H1 (cell line): ENCODE measurements around the gene CEACAM21. TPM values are rescaled to one million over a fixed set of nuclear protein-coding genes. Genes with fewer than 3 reads are reported as not detected.

Experiments
- CTCF ChIA-PET: fragments of 300-600 bp; sonication (Branson Sonifier 250); formaldehyde crosslinking; loops from one replicate; lab custom pipeline; 2021; ENCODE audit not compliant: partially characterized antibody; lab: Charles Lee
- POLR2A ChIA-PET: fragments of 300-600 bp; sonication (Branson Sonifier 250); formaldehyde crosslinking; loops from one replicate; lab custom pipeline; 2021; ENCODE audit warnings: inconsistent platforms; ENCODE audit not compliant: partially characterized antibody; lab: Charles Lee
- DNase-seq, 2 experiments: peaks; one replicate each; pipeline versions ENCODE4 v3.0.0 to v3.0.0-alpha.2; 2010 to 2022; ENCODE audit warnings: low spot score in 2 of 2, low read depth in 1 of 2, mixed read lengths in 1 of 2
- FAIRE-seq: peaks from 2 replicates; lab custom pipeline; 2011; peaks lifted over from hg19 to GRCh38; lab: Jason Lieb, UNC
- H2AFZ ChIP-seq: 2 replicates; pipeline ENCODE4 v1.8.1; 2012; ENCODE audit warnings: low read length, inconsistent platforms
- H2AK5ac ChIP-seq: 2 replicates; pipeline ENCODE4 v1.6.1; 2013; ENCODE audit warnings: low read depth, low read length
- H2BK120ac ChIP-seq: replicated peaks from 2 replicates; pipeline ENCODE3; 2013; ENCODE audit warnings: low read depth, low read length, inconsistent platforms
- H2BK12ac ChIP-seq: 2 replicates; pipeline ENCODE4 v1.6.1; 2013; ENCODE audit warnings: low read depth, low read length
- H2BK15ac ChIP-seq: 2 replicates; pipeline ENCODE4 v1.6.1; 2013; ENCODE audit warnings: low read length
- H2BK20ac ChIP-seq: 2 replicates; pipeline ENCODE4 v1.6.1; 2013; ENCODE audit warnings: low read length
- H2BK5ac ChIP-seq: 2 replicates; pipeline ENCODE4 v1.6.1; 2013; ENCODE audit warnings: low read depth, low read length
- H3K14ac ChIP-seq: 2 replicates; pipeline ENCODE4 v1.6.1; 2013; ENCODE audit warnings: inconsistent platforms; ENCODE audit not compliant: insufficient read length
- H3K18ac ChIP-seq: 2 replicates; pipeline ENCODE4 v1.6.1; 2013; ENCODE audit warnings: low read length; ENCODE audit errors: extremely low read depth
- H3K23ac ChIP-seq: 2 replicates; pipeline ENCODE4 v1.6.1; 2013; ENCODE audit warnings: inconsistent platforms; ENCODE audit not compliant: insufficient read length
- H3K23me2 ChIP-seq: 2 replicates; pipeline ENCODE4 v1.6.1; 2013; ENCODE audit warnings: low read depth, low read length
- H3K27ac ChIP-seq: 2 replicates; pipeline ENCODE4 v1.6.1; 2011; ENCODE audit warnings: low read depth, low read length, inconsistent platforms
- H3K27me3 ChIP-seq, 4 experiments: replicated peaks in 1 of 4; 1 replicate in 1 of 4; 2 replicates in 3 of 4; pipeline versions ENCODE4 v1.6.1 to v1.8.1; 2011 to 2013; ENCODE audit warnings: low read length in 3 of 4, mild to moderate bottlenecking in 3 of 4, inconsistent platforms in 2 of 4, mixed read lengths in 2 of 4, moderate library complexity in 1 of 4; ENCODE audit not compliant: control insufficient read depth in 3 of 4, insufficient read depth in 3 of 4; ENCODE audit errors: extremely low read depth in 1 of 4
- H3K36me3 ChIP-seq, 4 experiments: 2 replicates each; pipeline versions ENCODE4 v1.6.1 to v1.8.1; 2011 to 2013; ENCODE audit warnings: mild to moderate bottlenecking in 4 of 4, low read length in 3 of 4, moderate library complexity in 2 of 4, control low read depth in 1 of 4, inconsistent platforms in 1 of 4; ENCODE audit not compliant: insufficient read depth in 4 of 4, control insufficient read depth in 2 of 4
- H3K4ac ChIP-seq: replicated peaks from 2 replicates; pipeline ENCODE3; 2013; ENCODE audit warnings: low read length, low read depth, mixed read lengths, inconsistent platforms; ENCODE audit not compliant: insufficient read length
- H3K4me1 ChIP-seq, 4 experiments: replicated peaks in 1 of 4; 1 replicate in 1 of 4; 2 replicates in 3 of 4; pipeline versions ENCODE4 v1.6.1 to v1.8.1; 2011 to 2013; ENCODE audit warnings: low read length in 3 of 4, inconsistent platforms in 2 of 4, mixed read lengths in 1 of 4; ENCODE audit not compliant: insufficient read depth in 4 of 4, control insufficient read depth in 3 of 4
- H3K4me2 ChIP-seq, 2 experiments: 2 replicates each; pipeline versions ENCODE4 v1.6.1 to v1.8.1; 2011 to 2013; ENCODE audit warnings: low read depth in 2 of 2, low read length in 2 of 2, control low read depth in 1 of 2, inconsistent platforms in 1 of 2, mild to moderate bottlenecking in 1 of 2; ENCODE audit not compliant: insufficient read depth in 1 of 2
- H3K4me3 ChIP-seq, 4 experiments: fragments of 200-600, 300-600 bp in 1 of 4; sonication (generic), shearing (Covaris generic), sonication (Bioruptor Twin) in 1 of 4; 2 replicates each; pipeline versions ENCODE4 v1.5.1 to v1.8.1; 2011 to 2016; ENCODE audit warnings: low read length in 4 of 4, low read depth in 3 of 4, control low read depth in 2 of 4, inconsistent platforms in 2 of 4, mild to moderate bottlenecking in 2 of 4, mixed read lengths in 1 of 4, moderate library complexity in 1 of 4; ENCODE audit not compliant: insufficient read depth in 2 of 4; ENCODE audit errors: extremely low read depth in 1 of 4
- H3K56ac ChIP-seq: replicated peaks from 2 replicates; pipeline ENCODE3; 2013; ENCODE audit warnings: low read depth, mild to moderate bottlenecking, mixed read lengths, low read length, inconsistent platforms; ENCODE audit not compliant: insufficient read length
- H3K79me1 ChIP-seq: 2 replicates; pipeline ENCODE4 v1.6.1; 2013; ENCODE audit warnings: low read depth, low read length, control low read depth
- H3K79me2 ChIP-seq, 2 experiments: 2 replicates each; pipeline versions ENCODE4 v1.6.1 to v1.8.1; 2012 to 2013; ENCODE audit warnings: low read length in 2 of 2, mild to moderate bottlenecking in 2 of 2, inconsistent platforms in 1 of 2; ENCODE audit not compliant: insufficient read depth in 2 of 2, control insufficient read depth in 1 of 2
- H3K9ac ChIP-seq, 4 experiments: replicated peaks in 1 of 4; 1 replicate in 1 of 4; 2 replicates in 3 of 4; pipeline versions ENCODE4 v1.6.1 to v1.8.1; 2011 to 2013; ENCODE audit warnings: low read depth in 3 of 4, low read length in 3 of 4, control low read depth in 2 of 4, mild to moderate bottlenecking in 2 of 4, moderate library complexity in 2 of 4, inconsistent platforms in 1 of 4; ENCODE audit errors: extremely low read depth in 1 of 4
- H3K9me3 ChIP-seq, 2 experiments: 2 replicates each; pipeline versions ENCODE4 v1.6.1 to v1.8.1; 2012 to 2013; ENCODE audit warnings: mild to moderate bottlenecking in 2 of 2, moderate library complexity in 2 of 2, control low read depth in 1 of 2, inconsistent platforms in 1 of 2, low read depth in 1 of 2, low read length in 1 of 2, mixed read lengths in 1 of 2; ENCODE audit not compliant: insufficient read depth in 2 of 2
- H4K20me1 ChIP-seq, 2 experiments: replicated peaks in 1 of 2; 2 replicates each; pipeline versions ENCODE3 to v1.8.1; 2011 to 2013; ENCODE audit warnings: inconsistent platforms in 2 of 2, low read length in 2 of 2, mild to moderate bottlenecking in 1 of 2; ENCODE audit not compliant: insufficient read depth in 2 of 2, control insufficient read depth in 1 of 2
- H4K5ac ChIP-seq: 2 replicates; pipeline ENCODE4 v1.6.1; 2013; ENCODE audit warnings: low read length, low read depth, mixed read lengths, inconsistent platforms; ENCODE audit not compliant: insufficient read length
- H4K8ac ChIP-seq: 2 replicates; pipeline ENCODE4 v1.8.0; 2013; ENCODE audit warnings: mild to moderate bottlenecking, moderate library complexity, low read length, inconsistent platforms; ENCODE audit not compliant: insufficient read depth; ENCODE audit errors: extremely low read depth
- H4K91ac ChIP-seq: replicated peaks from 2 replicates; pipeline ENCODE3; 2013; ENCODE audit warnings: low read length, mixed read lengths, inconsistent platforms; ENCODE audit not compliant: insufficient read length
- BCL11A ChIP-seq, 2 experiments: IDR thresholded peaks; one replicate each; pipeline ENCODE4 v1.6.1; 2011; ENCODE audit warnings: low read depth in 2 of 2, low read length in 2 of 2, mild to moderate bottlenecking in 2 of 2
- CEBPB ChIP-seq: IDR thresholded peaks from 2 replicates; pipeline ENCODE4 v1.6.1; 2012; ENCODE audit warnings: low read depth, low read length
- CHD1 ChIP-seq: IDR thresholded peaks from 2 replicates; pipeline ENCODE4 v1.6.1; 2012; ENCODE audit warnings: low read depth, low read length, improper control_type of control experiment
- CTBP2 ChIP-seq: IDR thresholded peaks from 2 replicates; pipeline ENCODE4 v1.7.0; 2011; ENCODE audit warnings: borderline replicate concordance, mild to moderate bottlenecking, moderate library complexity, mixed read lengths, low read length; ENCODE audit not compliant: insufficient read depth, insufficient read length
- EGR1 ChIP-seq: IDR thresholded peaks from 2 replicates; pipeline ENCODE4 v1.6.1; 2011; ENCODE audit warnings: low read depth, low read length, borderline replicate concordance
- JUND ChIP-seq: IDR thresholded peaks from 2 replicates; pipeline ENCODE4 v1.6.1; 2011; ENCODE audit warnings: mild to moderate bottlenecking, improper control_type of control experiment, low read length
- NANOG ChIP-seq: IDR thresholded peaks from 2 replicates; pipeline ENCODE4 v1.6.1; 2011; ENCODE audit warnings: low read length, low read depth, mild to moderate bottlenecking, inconsistent platforms; ENCODE audit not compliant: insufficient read depth, poor library complexity, severe bottlenecking
- POLR2A ChIP-seq, 2 experiments: IDR thresholded peaks; 1 replicate in 1 of 2; 2 replicates in 1 of 2; pipeline ENCODE4 v1.6.1; 2011; ENCODE audit warnings: low read depth in 2 of 2, low read length in 2 of 2, mild to moderate bottlenecking in 2 of 2; ENCODE audit errors: control extremely low read depth in 1 of 2
- POLR2AphosphoS5 ChIP-seq: IDR thresholded peaks from 2 replicates; pipeline ENCODE4 v1.6.1; 2011; ENCODE audit warnings: low read depth, low read length
- POU5F1 ChIP-seq: IDR thresholded peaks from 2 replicates; pipeline ENCODE4 v1.6.1; 2011; ENCODE audit warnings: low read depth, mild to moderate bottlenecking, low read length, moderate library complexity
- RXRA ChIP-seq: IDR thresholded peaks from 2 replicates; pipeline ENCODE4 v1.6.1; 2011; ENCODE audit warnings: low read depth, mild to moderate bottlenecking, low read length, moderate library complexity; ENCODE audit not compliant: insufficient read depth
- SIX5 ChIP-seq: IDR thresholded peaks from 2 replicates; pipeline ENCODE4 v1.6.1; 2011; ENCODE audit warnings: mild to moderate bottlenecking, low read depth, low read length
- SP1 ChIP-seq: IDR thresholded peaks from 2 replicates; pipeline ENCODE4 v1.6.1; 2011; ENCODE audit warnings: low read depth, low read length
- SP2 ChIP-seq: IDR thresholded peaks from 2 replicates; pipeline ENCODE4 v1.6.1; 2012; ENCODE audit warnings: mild to moderate bottlenecking, low read length, inconsistent platforms
- WGBS, 2 experiments: shearing (Covaris generic) in 1 of 2; methylation state at CpG; one replicate each; pipeline versions ENCODE4 v1.1.6 to v1.1.7; 2013 to 2015; ENCODE audit warnings: low lambda C conversion rate in 2 of 2, mixed read lengths in 2 of 2, inconsistent platforms in 1 of 2, low coverage in 1 of 2, missing lambda C conversion rate in 1 of 2; ENCODE audit not compliant: insufficient replicate concordance in 2 of 2, insufficient coverage in 1 of 2, insufficient read length in 1 of 2; ENCODE audit errors: extremely low coverage in 1 of 2, missing lambda C conversion rate in 1 of 2; 5-methylcytosine and 5-hydroxymethylcytosine counted together
- polyA plus RNA-seq, 7 experiments: library from polyadenylated mRNA; depleted of rRNA in 3 of 7; stranded (reverse) in 5 of 7; unstranded in 2 of 7; fragments of >200 nt in 5 of 7; fragments of 200-250 nt in 2 of 7; gene quantifications; 1 replicate in 5 of 7; 2 replicates in 1 of 7; 4 replicates in 1 of 7; pipeline versions ENCODE4 v1.2.1 to v1.2.3, GENCODE V29; 2011 to 2013; ENCODE audit warnings: missing spikeins in 2 of 7, mixed read lengths in 2 of 7
- total RNA-seq: library from RNA; stranded (reverse); fragmentation: NEBNext Ultra II Directional; extraction: Animal tissue kit (Norgen Biotek cat#: 25700); gene quantifications from 2 replicates; pipeline ENCODE4 v1.2.1, GENCODE V29; 2021
- TF ChIP-seq, protein P1 (sequence below): IDR thresholded peaks from 2 replicates; pipeline ENCODE4 v1.6.1; 2012; ENCODE audit warnings: inconsistent platforms

The CEACAM21 gene
- total and polyA plus RNA-seq, 2 of the 8 experiments (the other 6 are each of a cell fraction or from before 2014, with no cell fraction given) = not detected

DNA sequence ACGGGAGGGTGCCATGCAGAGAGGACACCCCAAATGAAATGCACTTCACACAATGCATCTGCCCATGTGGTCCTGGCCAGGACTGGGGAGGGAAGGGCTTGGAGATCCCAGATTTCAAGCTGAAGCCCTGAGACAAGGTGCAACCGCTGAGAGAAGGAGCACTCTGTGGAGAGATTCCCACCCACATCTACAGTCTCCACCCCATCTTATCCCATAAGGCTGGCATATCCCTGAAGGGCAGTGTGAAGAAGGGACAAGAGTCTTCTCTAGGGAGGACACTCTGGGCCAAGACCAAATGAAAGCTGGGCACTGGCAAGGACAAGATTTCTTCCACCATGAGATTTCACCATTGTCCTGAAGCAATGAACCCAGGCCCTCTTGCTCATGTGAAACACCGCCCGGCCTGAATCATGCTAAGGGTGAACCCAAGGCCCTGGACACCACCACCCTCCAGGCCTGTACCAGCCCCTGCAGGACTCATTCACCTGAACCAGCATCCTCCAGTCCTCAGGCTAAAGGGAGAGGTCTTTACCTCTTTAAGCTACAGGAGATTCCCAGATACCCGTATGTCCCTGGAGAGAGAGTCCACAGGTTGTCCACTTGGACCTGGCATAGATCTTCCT is 30.4 kb downstream of the CEACAM21 start:
- no peaks in the 10 kb centered on the region for H3K79me2 ChIP-seq
- H3K27me3 ChIP-seq = no peaks in the 10 kb centered on the region
- H3K4me3 ChIP-seq = no peak overlapping the region
- H2BK5ac ChIP-seq = no peak overlapping the region
- H4K5ac ChIP-seq = no peak overlapping the region
- no peaks in the 10 kb centered on the region for H3K23me2 ChIP-seq
- WGBS, 2 experiments = 77% methylated on average over 5 of the region's 5 CpGs; no CpG with 5 or more reads in 1 of the 2 experiments
- no peak overlapping the region for H3K4me2 ChIP-seq
- H2BK120ac ChIP-seq = no peak overlapping the region
- no peaks in the 10 kb centered on the region for H3K36me3 ChIP-seq
- no peak overlapping the region for H3K9ac ChIP-seq
- no peak for FAIRE-seq
- H4K20me1 ChIP-seq = no peaks in the 10 kb centered on the region
- peaks cover 53 to 67% of the 10 kb centered on the region in 2 experiments for H3K9me3 ChIP-seq
- no peak overlapping the region for H3K4ac ChIP-seq
- H2AFZ ChIP-seq = no peak overlapping the region
- H3K23ac ChIP-seq = no peak overlapping the region
- H3K4me1 ChIP-seq = no peaks in the 10 kb centered on the region
- DNase-seq = no peak
- H3K56ac ChIP-seq = no peak overlapping the region
- no peak overlapping the region for H3K27ac ChIP-seq
- no peak overlapping the region for H3K18ac ChIP-seq
- CTCF ChIA-PET = interaction anchor here (0.8 to 1.0 kb wide), 2 partner anchors 9 to 12 kb away, joined by 3 to 4 read pairs; no protein-coding TSS in a partner anchor
- H2BK20ac ChIP-seq = no peak overlapping the region
- no peak overlapping the region for H2BK15ac ChIP-seq
- no peak overlapping the region for H2AK5ac ChIP-seq
- no peak overlapping the region for H3K14ac ChIP-seq
- no peak overlapping the region for H4K91ac ChIP-seq
- POLR2A ChIA-PET = no interaction called here
- H4K8ac ChIP-seq = no peak overlapping the region
- no peaks in the 10 kb centered on the region for H3K79me1 ChIP-seq
- no peak overlapping the region for H2BK12ac ChIP-seq
- TF ChIP-seq JUND (no peak), CTBP2 (no peak), CEBPB (no peak), POU5F1 (no peak), BCL11A (IDR thresholded peaks at IDR 0.05; ENCODE audit: low read depth in 2 of 2, low read length in 2 of 2) (no peak), SP2 (no peak), POLR2A (IDR thresholded peaks at IDR 0.05; ENCODE audit: control extremely low read depth in 1 of 2, low read depth in 2 of 2, low read length in 2 of 2) (no peak), POLR2AphosphoS5 (no peak), NANOG (no peak), CHD1 (no peak), SP1 (no peak), EGR1 (no peak), SIX5 (no peak), RXRA (no peak)
- TF ChIP-seq, protein P1, sequence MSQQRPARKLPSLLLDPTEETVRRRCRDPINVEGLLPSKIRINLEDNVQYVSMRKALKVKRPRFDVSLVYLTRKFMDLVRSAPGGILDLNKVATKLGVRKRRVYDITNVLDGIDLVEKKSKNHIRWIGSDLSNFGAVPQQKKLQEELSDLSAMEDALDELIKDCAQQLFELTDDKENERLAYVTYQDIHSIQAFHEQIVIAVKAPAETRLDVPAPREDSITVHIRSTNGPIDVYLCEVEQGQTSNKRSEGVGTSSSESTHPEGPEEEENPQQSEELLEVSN = no peak
